GM19328 (cell line): Measurements from ENCODE around the gene ACAD8.
"Not testable (repeated sequence)": the region's sequence is repeated elsewhere in the genome, so short reads cannot be mapped to it uniquely, and the experiment has no call there.

Experiments
- ATAC-seq: cut with Tn5 transposase; IDR thresholded peaks from one replicate; pipeline ENCODE4 v1.9.1; 2021; ENCODE audit warnings: mild to moderate bottlenecking, moderate library complexity; ENCODE audit not compliant: unreplicated experiment

ACAD8 gene

GRCh38 chr11:134266440-134266839, 13.1 kb downstream of the ACAD8 start:
- ATAC-seq, result no peak

DNA sequence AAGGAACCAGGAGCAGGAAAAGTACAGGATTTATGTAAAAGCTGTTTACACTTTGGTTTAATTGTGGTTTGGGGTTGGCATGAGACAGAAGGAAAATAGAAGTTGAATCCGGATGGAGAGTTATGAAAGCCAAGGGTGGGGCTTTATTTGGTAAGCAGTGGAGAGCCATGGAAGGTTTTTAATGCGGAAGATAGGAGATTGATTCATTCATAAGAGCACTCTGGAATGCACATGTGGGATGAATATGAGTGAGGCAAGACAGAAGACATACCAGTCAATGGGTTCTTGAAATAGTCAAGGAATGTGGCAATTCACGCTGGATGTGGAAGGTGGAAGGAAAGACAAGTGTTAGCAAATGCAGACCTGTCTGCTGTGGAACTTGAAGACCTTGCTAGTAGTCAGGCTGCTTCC, 13.5 kb downstream of the ACAD8 start:
- ATAC-seq, result no peak

DNA sequence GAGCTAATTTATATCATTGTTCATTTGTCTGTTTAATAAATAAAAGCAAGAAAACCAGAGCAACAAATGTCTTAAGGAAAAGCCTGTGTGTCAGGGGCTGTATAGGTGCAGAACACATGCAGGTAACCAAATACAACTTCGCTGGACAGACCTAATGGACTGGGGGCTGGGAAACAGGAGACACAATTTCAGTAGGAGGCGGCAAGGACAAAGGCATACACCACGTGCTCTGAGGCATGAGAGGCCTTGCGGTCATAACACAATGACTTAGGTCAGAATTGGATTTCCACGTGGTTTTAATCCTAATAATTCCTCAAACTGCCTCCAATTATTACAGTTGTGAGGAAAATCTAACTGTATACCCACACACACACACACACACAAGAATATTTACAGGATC, 14.1 kb downstream of the ACAD8 start:
- no peak for ATAC-seq

DNA sequence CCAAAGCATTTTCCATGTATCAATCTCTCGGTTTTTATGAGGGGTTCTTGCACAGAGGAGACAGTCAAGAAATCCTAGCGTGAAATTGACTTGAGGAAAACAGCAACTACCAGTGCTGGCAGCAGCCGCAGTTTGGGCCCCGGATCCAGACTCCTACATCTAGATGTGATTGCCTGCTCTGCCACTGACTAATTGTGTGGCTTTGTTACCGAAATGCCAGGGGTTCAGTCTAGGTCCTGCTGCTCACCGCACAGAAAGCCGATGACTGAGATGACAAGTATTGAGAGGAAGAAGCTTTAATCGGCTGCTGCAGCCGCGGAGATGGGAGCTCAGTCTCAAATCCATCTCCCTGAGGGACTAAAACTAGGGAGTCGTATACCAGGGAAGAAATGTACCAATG, 14.6 kb downstream of the ACAD8 start:
- ATAC-seq, result no peak

DNA sequence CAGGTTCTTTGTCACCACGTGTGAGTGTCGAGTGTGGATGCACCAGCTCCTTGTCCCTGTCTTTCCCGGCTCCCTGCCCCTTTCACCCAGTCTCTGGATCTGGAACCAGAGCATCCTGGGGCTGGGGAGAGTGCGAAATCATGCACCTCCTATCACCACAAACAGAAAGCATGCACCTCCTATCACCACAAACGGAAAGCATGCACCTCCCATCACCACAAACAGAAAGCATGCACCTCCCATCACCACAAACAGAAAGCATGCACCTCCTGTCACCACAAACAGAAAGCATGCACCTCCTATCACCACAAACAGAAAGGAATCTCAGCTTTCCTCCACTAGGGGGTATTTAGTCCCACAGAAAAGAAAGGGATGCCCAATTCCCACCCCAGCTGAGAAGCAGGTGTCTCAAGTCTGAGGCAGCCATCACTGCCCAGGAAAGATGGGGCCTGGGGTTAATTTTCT, 16.9 kb downstream of the ACAD8 start:
- no peak for ATAC-seq

- ATAC-seq, result no peak
Measured at GRCh38 chr11:134271978-134272377, 18.6 kb downstream of the ACAD8 start.

GRCh38 chr11:134272381-134273316, 19.3 kb downstream of the ACAD8 start:
- no peak for ATAC-seq

GRCh38 chr11:134273317-134273712, 19.9 kb downstream of the ACAD8 start:
- no peak for ATAC-seq

GRCh38 chr11:134275188-134275533, 21.8 kb downstream of the ACAD8 start:
- ATAC-seq, result no peak

DNA sequence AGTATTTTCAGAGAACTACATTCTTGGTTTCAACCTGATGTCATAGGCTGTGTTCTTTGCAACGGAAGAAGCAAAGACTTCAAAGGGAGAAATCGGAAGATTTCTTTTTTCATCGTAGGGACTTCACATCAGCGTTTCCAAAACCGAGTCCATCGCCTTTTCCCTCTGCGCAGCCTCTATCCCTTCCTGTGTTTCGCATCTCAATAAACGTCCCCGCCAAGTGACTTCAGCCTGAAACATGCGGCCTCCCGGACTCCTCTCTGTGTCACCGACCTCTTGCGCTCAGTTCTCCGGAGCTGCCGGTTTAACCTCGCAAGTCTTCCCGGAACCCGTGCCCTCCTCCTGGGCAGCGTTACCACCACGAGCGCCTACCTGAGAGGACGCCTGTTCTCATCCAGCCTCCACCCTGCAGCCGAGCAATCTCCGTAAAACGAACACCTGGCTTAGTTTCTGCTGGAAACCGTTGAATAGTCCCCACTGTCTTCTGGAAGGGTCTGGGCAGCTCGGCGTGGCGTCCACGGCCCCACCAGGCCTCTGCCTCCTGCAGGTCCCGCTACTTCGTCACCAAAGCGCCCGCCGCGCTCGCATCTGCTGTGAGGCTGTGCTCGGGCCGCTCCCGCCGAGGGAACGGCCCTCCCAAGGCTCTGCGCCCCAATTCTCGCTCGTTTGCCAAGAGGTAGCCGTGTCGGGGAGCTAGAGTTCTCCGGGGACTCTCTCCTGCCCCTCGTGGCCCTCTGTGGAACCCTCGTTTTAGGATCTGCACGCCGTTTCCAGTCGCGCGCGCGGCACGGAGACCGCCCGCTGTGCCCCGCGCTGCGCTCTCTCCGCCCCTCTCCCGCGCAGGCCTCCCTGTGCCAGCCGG, 22.4 kb downstream of the ACAD8 start, which contains the start of gene GLB1L3:
GLB1L3 (plus strand) TSS at position 846 of the 862 bp plus-strand sequence. CDS start 362 bp downstream, outside the sequence.
- no peak for ATAC-seq

DNA sequence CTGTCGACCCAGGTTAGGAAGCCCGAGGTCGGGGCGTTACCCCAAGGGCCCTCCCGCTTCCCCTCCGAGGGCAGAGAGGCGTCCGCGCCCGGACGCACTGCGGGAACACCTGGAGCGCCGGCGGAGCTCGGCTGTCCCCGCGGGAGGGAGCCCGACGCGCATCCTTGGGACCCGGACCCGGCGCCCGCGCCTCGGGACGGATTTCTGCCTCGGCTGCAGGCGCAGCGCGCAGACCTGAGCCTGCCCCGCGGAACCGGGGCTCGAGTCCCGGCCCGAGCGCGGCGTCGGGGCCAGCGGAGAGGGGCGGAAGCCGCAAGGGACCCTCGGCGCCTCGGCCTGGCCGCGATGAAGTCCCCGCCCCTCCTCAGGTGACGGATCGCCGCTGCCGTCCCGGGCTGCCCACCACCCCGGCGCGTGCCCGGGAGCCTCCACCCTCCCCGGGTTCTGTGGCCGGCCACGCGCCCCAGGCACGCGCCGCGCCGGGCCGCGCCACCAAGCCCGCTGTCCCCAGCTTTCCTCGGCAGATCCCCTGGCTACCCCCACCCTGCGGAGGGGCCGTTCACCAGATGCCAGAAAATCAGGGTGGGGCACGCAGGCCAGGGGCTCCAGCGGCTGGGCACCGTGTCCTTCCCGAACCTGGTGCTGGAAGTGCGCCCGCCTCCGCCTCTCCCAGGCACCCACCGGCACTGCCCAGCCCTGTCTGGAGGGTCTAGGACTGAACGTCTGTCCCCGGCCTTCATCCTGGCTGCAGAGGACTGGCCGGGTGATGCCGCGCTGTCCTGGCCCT, 23.2 kb downstream of the ACAD8 start:
- no peak for ATAC-seq

DNA sequence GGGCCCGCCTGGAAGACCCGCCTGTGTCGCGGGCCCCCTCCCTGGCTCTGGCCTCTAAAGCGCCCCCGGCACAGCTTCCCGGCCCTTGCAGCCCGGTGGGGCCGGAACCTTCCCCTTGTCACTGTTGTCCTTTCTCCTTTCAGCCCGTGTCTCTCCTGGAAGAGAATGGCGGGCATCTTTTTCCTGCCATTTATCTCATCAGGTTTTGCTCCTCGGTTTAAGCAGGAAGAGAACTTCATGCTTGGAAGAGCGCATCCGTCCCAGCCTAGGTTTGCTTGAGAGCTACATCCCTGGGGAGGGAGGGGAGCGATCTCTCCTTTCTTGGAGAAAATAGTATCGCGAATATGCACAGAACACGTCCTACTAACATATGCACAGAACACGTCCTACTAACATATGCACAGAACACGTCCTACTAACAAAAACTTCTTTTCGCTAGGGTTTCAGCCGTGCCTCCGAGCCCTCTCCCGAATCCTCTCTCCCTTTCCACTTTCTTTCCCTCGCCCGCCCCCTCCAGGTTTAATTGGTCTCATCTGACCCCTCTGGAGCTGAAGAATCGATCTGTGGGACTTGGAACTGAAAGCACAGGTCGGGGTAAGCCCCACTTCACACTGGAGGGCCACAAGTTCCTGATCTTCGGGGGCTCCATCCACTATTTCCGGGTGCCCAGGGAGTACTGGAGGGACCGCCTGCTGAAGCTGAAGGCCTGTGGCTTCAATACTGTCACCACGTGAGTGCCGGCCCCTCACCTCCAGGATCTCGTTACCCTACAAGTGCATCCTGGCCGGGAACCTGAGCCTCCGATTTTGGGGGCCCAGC, 24.0 kb downstream of the ACAD8 start:
- ATAC-seq, result no peak

GRCh38 chr11:134278356-134278755, 25.0 kb downstream of the ACAD8 start:
- no peak for ATAC-seq

DNA sequence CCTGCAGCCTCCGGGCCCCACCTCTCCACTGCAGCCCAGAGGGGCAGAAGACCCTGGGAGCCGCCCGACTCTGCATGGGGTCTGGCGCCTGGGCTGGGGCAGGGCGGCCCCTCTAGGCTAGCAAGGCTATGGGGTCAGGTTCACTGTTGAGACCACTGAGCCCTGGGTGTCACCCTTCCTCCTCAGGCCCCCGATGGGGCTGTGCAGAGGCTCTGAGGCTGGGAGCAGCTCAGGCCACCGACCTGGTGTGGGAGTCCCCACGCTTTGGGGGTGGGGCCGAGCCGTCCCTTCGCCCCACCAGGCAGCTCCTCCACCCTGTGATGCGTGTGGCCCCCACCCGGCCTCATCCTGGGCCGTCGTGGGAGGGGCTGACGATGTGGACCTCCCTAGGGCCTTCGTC, 28.3 kb downstream of the ACAD8 start:
- ATAC-seq, result not testable (repeated sequence)

DNA sequence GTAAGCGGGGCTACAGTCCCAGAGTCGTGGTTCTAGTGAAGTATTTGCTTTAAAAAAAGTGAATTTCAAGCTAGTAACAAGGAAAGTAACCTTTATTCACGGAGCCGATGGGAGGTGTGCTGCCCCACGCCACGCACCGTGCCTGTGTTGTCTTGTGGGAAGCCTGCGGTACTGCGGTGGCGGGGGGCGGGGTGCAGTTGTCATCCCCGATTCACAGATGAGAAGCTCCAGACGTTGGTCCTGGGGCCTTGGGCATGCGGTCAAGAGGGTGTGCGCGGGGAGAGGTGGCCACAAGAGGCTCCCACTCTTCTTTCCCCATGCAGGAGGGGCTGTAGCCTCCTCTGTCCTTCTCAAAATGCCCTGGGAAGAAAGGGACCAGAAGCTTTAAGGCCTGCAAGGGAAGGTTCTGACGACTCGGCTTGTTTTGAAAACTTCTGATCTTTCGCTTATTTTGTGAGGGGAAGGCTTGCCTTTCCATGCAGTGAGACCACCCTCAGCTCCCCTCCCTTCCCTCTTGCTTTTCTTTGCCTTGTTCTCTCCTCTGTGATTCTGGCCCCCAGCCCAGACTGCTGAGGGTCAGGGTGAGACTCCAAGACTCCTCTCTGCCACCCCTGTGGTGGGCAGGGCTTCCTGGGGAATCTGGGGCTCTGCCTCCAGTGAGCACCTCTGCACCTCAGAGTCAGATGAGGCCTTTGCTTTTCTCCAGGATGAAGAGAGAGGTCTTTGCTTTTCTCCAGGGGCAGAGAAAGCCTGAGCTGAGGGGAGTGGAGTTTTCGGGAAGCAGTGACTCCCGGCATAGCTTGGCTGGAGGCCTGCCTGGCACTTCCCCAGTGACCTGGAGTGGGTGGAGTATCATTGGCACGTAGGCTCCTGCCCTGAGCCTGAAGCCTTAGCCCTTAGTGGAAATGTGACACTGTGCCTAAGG, 29.0 kb downstream of the ACAD8 start:
- no peak for ATAC-seq

- ATAC-seq, result no peak
Measured at GRCh38 chr11:134283461-134284230, 30.3 kb downstream of the ACAD8 start.

- ATAC-seq, result not testable (repeated sequence)
Measured at GRCh38 chr11:134284349-134284748, 31.0 kb downstream of the ACAD8 start.

DNA sequence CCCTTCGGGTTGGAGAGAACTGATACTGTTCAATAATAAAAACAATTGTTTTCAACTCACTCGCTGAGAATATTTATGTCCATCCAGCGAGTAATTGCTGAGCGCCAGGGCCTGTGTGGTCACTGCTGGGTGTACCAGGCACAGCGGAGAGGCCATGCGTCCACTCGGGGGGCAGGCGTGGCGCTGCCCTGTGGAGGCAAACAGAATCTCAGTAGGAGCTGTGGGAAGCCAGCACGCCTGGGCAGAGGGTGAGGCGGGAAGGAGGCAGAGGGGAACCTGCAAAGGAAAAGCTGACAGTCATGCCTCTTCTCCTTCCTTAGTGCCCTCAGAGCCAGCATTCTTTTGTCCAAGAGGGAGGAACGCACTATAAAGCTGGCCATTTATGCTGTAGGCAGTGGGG, 34.2 kb downstream of the ACAD8 start:
- ATAC-seq, result no peak
